ENCODE data around the gene CCNY.

GRCh38 chr10:35507519-35508109 lies 171.3 kb downstream of the CCNY start:
- no peak for TF ChIP-seq POLR2A (IDR thresholded peaks at IDR 0.05)
- TF ChIP-seq, protein P1, sequence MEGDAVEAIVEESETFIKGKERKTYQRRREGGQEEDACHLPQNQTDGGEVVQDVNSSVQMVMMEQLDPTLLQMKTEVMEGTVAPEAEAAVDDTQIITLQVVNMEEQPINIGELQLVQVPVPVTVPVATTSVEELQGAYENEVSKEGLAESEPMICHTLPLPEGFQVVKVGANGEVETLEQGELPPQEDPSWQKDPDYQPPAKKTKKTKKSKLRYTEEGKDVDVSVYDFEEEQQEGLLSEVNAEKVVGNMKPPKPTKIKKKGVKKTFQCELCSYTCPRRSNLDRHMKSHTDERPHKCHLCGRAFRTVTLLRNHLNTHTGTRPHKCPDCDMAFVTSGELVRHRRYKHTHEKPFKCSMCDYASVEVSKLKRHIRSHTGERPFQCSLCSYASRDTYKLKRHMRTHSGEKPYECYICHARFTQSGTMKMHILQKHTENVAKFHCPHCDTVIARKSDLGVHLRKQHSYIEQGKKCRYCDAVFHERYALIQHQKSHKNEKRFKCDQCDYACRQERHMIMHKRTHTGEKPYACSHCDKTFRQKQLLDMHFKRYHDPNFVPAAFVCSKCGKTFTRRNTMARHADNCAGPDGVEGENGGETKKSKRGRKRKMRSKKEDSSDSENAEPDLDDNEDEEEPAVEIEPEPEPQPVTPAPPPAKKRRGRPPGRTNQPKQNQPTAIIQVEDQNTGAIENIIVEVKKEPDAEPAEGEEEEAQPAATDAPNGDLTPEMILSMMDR (IDR thresholded peaks at IDR 0.05) = no peak

Data from Peyer's patch (tissue), 4 donors.